K562 (cell line): ENCODE results near the gene DIP2C. TPM values are rescaled to one million over a fixed set of nuclear protein-coding genes. Genes with fewer than 3 reads are reported as not detected.

ENCODE experiments used
- ATAC-seq: fragments of 200-7000 bp; cut with Tn5 transposase; 3 replicates; pipeline ENCODE4 v1.9.1; 2020; ENCODE audit warnings: moderate library complexity
- BruUV-seq: library from RNA; stranded (reverse); fragments of 400-500 nt; replicated peaks from 2 replicates; lab custom pipeline; 2021; lab: Mats Ljungman, UMichigan
- CTCF ChIA-PET: fragments of 300-600 bp; formaldehyde crosslinking; extraction: SDS; loops from one replicate; lab custom pipeline; 2021; ENCODE audit warnings: low intra/inter-chr PET ratio; lab: Yijun Ruan, JAX
- POLR2A ChIA-PET: fragments of 300-600, 350-650 bp; sonication (Branson Sonifier 250); formaldehyde crosslinking; extraction: SDS; loops from one replicate; lab custom pipeline; 2021; ENCODE audit warnings: antibody characterized with exemption, inconsistent platforms; lab: Yijun Ruan, JAX
- DNase-seq, 4 experiments: peaks; one replicate each; pipeline versions ENCODE4 v3.0.0 to v3.0.0-alpha.2; 2011 to 2018; ENCODE audit warnings: low spot score in 3 of 4, mixed read lengths in 3 of 4; ENCODE audit errors: extremely low read depth in 1 of 4
- FAIRE-seq: peaks from 2 replicates; lab custom pipeline; 2011; peaks lifted over from hg19 to GRCh38; lab: Jason Lieb, UNC
- H2AFZ ChIP-seq: 2 replicates; pipeline ENCODE4 v1.6.0; 2011; ENCODE audit warnings: low read depth, low read length, control low read depth, inconsistent platforms
- H3K27ac ChIP-seq: fragments of 200-600 bp; 3 replicates; pipeline ENCODE4 v1.8.0; 2011; ENCODE audit warnings: low read depth, mild to moderate bottlenecking, control low read depth, inconsistent platforms, low read length, moderate library complexity, mixed read lengths; ENCODE audit errors: extremely low read depth
- H3K27me3 ChIP-seq, 2 experiments: fragments of 300-600 bp in 1 of 2; 2 replicates in 1 of 2; 3 replicates in 1 of 2; pipeline versions ENCODE4 v1.6.0 to v1.8.0; 2011; ENCODE audit warnings: inconsistent platforms in 2 of 2, low read length in 2 of 2, mild to moderate bottlenecking in 1 of 2, mixed read lengths in 1 of 2, moderate library complexity in 1 of 2; ENCODE audit not compliant: control insufficient read depth in 2 of 2, insufficient read depth in 2 of 2
- H3K36me3 ChIP-seq: fragments of 300-600 bp; 3 replicates; pipeline ENCODE4 v1.8.0; 2011; ENCODE audit warnings: mild to moderate bottlenecking, low read length, inconsistent platforms; ENCODE audit not compliant: control insufficient read depth, insufficient read depth
- H3K4me1 ChIP-seq, 2 experiments: fragments of 200-600 bp in 1 of 2; replicated peaks in 1 of 2; 2 replicates in 1 of 2; 3 replicates in 1 of 2; pipeline versions ENCODE4 v1.5.1 to v1.8.0; 2011; ENCODE audit warnings: inconsistent platforms in 2 of 2, low read length in 2 of 2, mild to moderate bottlenecking in 1 of 2, mixed read lengths in 1 of 2, moderate library complexity in 1 of 2; ENCODE audit not compliant: control insufficient read depth in 2 of 2, insufficient read depth in 2 of 2
- H3K4me2 ChIP-seq: 2 replicates; pipeline ENCODE4 v1.6.1; 2011; ENCODE audit warnings: low read length, control low read depth, inconsistent platforms, mixed read lengths; ENCODE audit not compliant: insufficient read depth
- H3K4me3 ChIP-seq: fragments of 200-600 bp; sonication (generic), shearing (Covaris generic); 2 replicates; pipeline ENCODE4 v1.5.1; 2016; ENCODE audit warnings: control low read depth, inconsistent platforms
- H3K79me2 ChIP-seq: fragments of 200-600 bp; 3 replicates; pipeline ENCODE4 v1.8.0; 2011; ENCODE audit warnings: low read length, inconsistent platforms; ENCODE audit not compliant: control insufficient read depth, insufficient read depth
- H3K9ac ChIP-seq, 2 experiments: 2 replicates each; pipeline versions ENCODE4 v1.6.0 to v1.6.1; 2011; ENCODE audit warnings: low read depth in 2 of 2, low read length in 2 of 2, control low read depth in 1 of 2, inconsistent platforms in 1 of 2, mild to moderate bottlenecking in 1 of 2, mixed read lengths in 1 of 2; ENCODE audit not compliant: insufficient read depth in 1 of 2
- H3K9me1 ChIP-seq: one replicate; pipeline ENCODE4 v1.6.0; 2011; ENCODE audit warnings: inconsistent platforms, mild to moderate bottlenecking, low read length, moderate library complexity; ENCODE audit not compliant: control insufficient read depth, insufficient read depth
- H3K9me3 ChIP-seq: replicated peaks from 2 replicates; pipeline ENCODE4 v1.5.1; 2011; ENCODE audit warnings: low read depth, low read length, inconsistent platforms; ENCODE audit not compliant: control insufficient read depth, insufficient read depth
- H4K20me1 ChIP-seq: replicated peaks from 2 replicates; pipeline ENCODE4 v1.6.1; 2011; ENCODE audit warnings: low read length, inconsistent platforms, mixed read lengths; ENCODE audit not compliant: control insufficient read depth, insufficient read depth
- BRCA1 ChIP-seq, 2 experiments: fragments of 450-650 bp in 1 of 2; sonication (generic) in 1 of 2; formaldehyde crosslinking in 1 of 2; IDR thresholded peaks; 2 replicates each; pipeline versions ENCODE4 v1.5.0 to v1.6.1; 2017 to 2020; ENCODE audit warnings: mild to moderate bottlenecking in 1 of 2, missing genetic modification reagents in 1 of 2
- CBX2 ChIP-seq: fragments of 200-600 bp; sonication (generic); IDR thresholded peaks from one replicate; pipeline ENCODE4 v1.6.1; 2012; ENCODE audit warnings: mild to moderate bottlenecking, low read length, inconsistent platforms; ENCODE audit not compliant: insufficient read depth, poor library complexity, severe bottlenecking
- ELF1 ChIP-seq: fragments of 200-800 bp; sonication (Bioruptor generic); IDR thresholded peaks from 2 replicates; pipeline ENCODE4 v1.6.1; 2016; ENCODE audit warnings: missing genetic modification characterization, missing compliant biosample characterization
- HES1 ChIP-seq: fragments of 450-650 bp; IDR thresholded peaks from 2 replicates; pipeline ENCODE4 v1.6.1; 2016; ENCODE audit warnings: low read depth, mild to moderate bottlenecking, moderate library complexity
- PRMT5 ChIP-seq: sonication (generic); formaldehyde crosslinking; IDR thresholded peaks from 2 replicates; pipeline ENCODE4 v1.5.0; 2020; ENCODE audit warnings: missing genetic modification reagents
- SIN3A ChIP-seq, 2 experiments: fragments of 150-350 bp in 1 of 2; IDR thresholded peaks; 2 replicates each; pipeline ENCODE4 v1.6.1; 2011 to 2016; ENCODE audit warnings: borderline replicate concordance in 2 of 2, low read depth in 2 of 2, low read length in 2 of 2, mild to moderate bottlenecking in 2 of 2, moderate library complexity in 2 of 2; ENCODE audit not compliant: control insufficient read depth in 1 of 2
- TBL1XR1 ChIP-seq, 2 experiments: IDR thresholded peaks; 2 replicates each; pipeline ENCODE4 v1.6.1; 2012; ENCODE audit warnings: improper control_type of control experiment in 2 of 2, low read length in 2 of 2, mild to moderate bottlenecking in 1 of 2
- THAP12 ChIP-seq: fragments of 250-450 bp; sonication (Bioruptor Pico); IDR thresholded peaks from 2 replicates; pipeline ENCODE4 v1.9.0; 2021; ENCODE audit warnings: mild to moderate bottlenecking, inconsistent platforms
- YY1 ChIP-seq, 3 experiments: IDR thresholded peaks; 2 replicates each; pipeline ENCODE4 v1.6.1; 2011; ENCODE audit warnings: low read length in 2 of 3, mild to moderate bottlenecking in 2 of 3, moderate library complexity in 2 of 3, borderline replicate concordance in 1 of 3, control low read depth in 1 of 3, low read depth in 1 of 3; ENCODE audit not compliant: insufficient read depth in 3 of 3, insufficient replicate concordance in 2 of 3, control insufficient read depth in 1 of 3, insufficient read length in 1 of 3; ENCODE audit errors: extremely low read depth in 1 of 3
- ZKSCAN3 ChIP-seq: fragments of 250-450 bp; sonication (Bioruptor Pico); IDR thresholded peaks from 2 replicates; pipeline ENCODE4 v1.4.0; 2020
- ZNF12 ChIP-seq: sonication (generic); formaldehyde crosslinking; IDR thresholded peaks from 2 replicates; pipeline ENCODE4 v1.4.0; 2020; ENCODE audit warnings: mild to moderate bottlenecking, missing genetic modification reagents
- ZNF133 ChIP-seq: fragments of 250-450 bp; sonication (Bioruptor Pico); IDR thresholded peaks from 2 replicates; pipeline ENCODE4 v1.4.0; 2020; ENCODE audit warnings: mild to moderate bottlenecking
- WGBS: fragments of 100-300 bp; shearing (Covaris generic); methylation state at CpG from one replicate; pipeline ENCODE4 v1.1.6; 2016; ENCODE audit warnings: low coverage, mixed read lengths; ENCODE audit not compliant: insufficient coverage; ENCODE audit errors: missing lambda C conversion rate; 5-methylcytosine and 5-hydroxymethylcytosine counted together
- in situ Hi-C: fragments of 300-500 bp; cut with MboI; formaldehyde crosslinking; loops from 4 replicates; pipeline ENCODE4 v1.15.0; 2018; ENCODE audit warnings: inconsistent platforms, mixed read lengths
- intact Hi-C: fragments of 100-400 bp; cut with micrococcal nuclease; formaldehyde crosslinking; loops from 2 replicates; pipeline ENCODE4 v1.14.2; 2022
- polyA plus RNA-seq, 8 experiments: library from polyadenylated mRNA; depleted of rRNA in 4 of 8; stranded (reverse) in 5 of 8; unstranded in 3 of 8; fragments of >200 nt; fragmentation: Nextera tagmentation in 2 of 8; fragmentation: Illumina TruSeq in 1 of 8; extraction: Ambion mirVana in 2 of 8; extraction: Trizol in 1 of 8; gene quantifications; 2 replicates each; pipeline versions ENCODE4 v1.2.1 to v1.2.3, GENCODE V29; 2011 to 2014; ENCODE audit warnings: inconsistent platforms in 1 of 8, missing spikeins in 1 of 8
- total RNA-seq, 7 experiments: library from RNA; depleted of rRNA in 6 of 7; stranded (reverse); fragments of >200 nt in 6 of 7; fragmentation: Illumina TruSeq in 2 of 7; extraction: Trizol in 2 of 7; gene quantifications; 2 replicates each; pipeline versions ENCODE4 v1.2.1 to v1.2.3, GENCODE V29; 2011 to 2021; ENCODE audit warnings: low replicate concordance in 1 of 7

The DIP2C gene
- total and polyA plus RNA-seq, 9 of the 15 experiments (the other 6 are each of a cell fraction or from before 2014, with no cell fraction given) = 0.01 TPM; not detected in 8

GRCh38 chr10:360653-361052 is 328.8 kb downstream of the DIP2C start:
- Histone ChIP-seq H3K36me3 (no peaks in the 10 kb centered on the region), H3K79me2 (no peaks in the 10 kb centered on the region), H4K20me1 (peaks cover 5% of the 10 kb centered on the region; the same call in 1 of the 2 replicates), H3K9ac (no peak overlapping the region), H3K4me2 (no peak overlapping the region), H3K4me3 (no peak overlapping the region), H3K27ac (no peak overlapping the region), H3K9me1 (no peaks in the 10 kb centered on the region), H3K9me3 (no peaks in the 10 kb centered on the region), H2AFZ (no peak overlapping the region), H3K4me1 (peaks cover 0 to 2% of the 10 kb centered on the region in 2 experiments; a peak in 1 of 5 replicates), H3K27me3 (peaks cover 67 to 93% of the 10 kb centered on the region in 2 experiments)
- CTCF ChIA-PET = no interaction called here
- no TSS peak for BruUV-seq
- WGBS = under 1% methylated on average over 6 of the region's 6 CpGs
- intact Hi-C loops = no loop called here
- FAIRE-seq (no peak), DNase-seq (no peak), ATAC-seq (no peak)
- TF ChIP-seq CBX2 (peak; percentile 17), ZNF12 (no peak)
- in situ Hi-C loops = no loop called here
- POLR2A ChIA-PET = interaction anchor here (1.0 to 2.2 kb wide), 2 partner anchors 14 to 76 kb away, joined by 3 to 5 read pairs; no protein-coding TSS in a partner anchor

- intact Hi-C loops = no loop called here
- ATAC-seq (no peak), FAIRE-seq (no peak), DNase-seq (no peak)
- H3K4me1 ChIP-seq = peaks cover 0 to 2% of the 10 kb centered on the region in 2 experiments; a peak in 1 of 5 replicates
- no peak overlapping the region for H3K4me3 ChIP-seq
- no peaks in the 10 kb centered on the region for H3K9me1 ChIP-seq
- no TSS peak for BruUV-seq
- no peak overlapping the region for H3K27ac ChIP-seq
- H3K27me3 ChIP-seq = peaks cover 71 to 93% of the 10 kb centered on the region in 2 experiments
- H3K79me2 ChIP-seq = no peaks in the 10 kb centered on the region
- ChIA-PET CTCF (no interaction called here), POLR2A (interaction anchor here (1.0 to 2.2 kb wide), 2 partner anchors 15 to 77 kb away, joined by 3 to 5 read pairs; no protein-coding TSS in a partner anchor)
- in situ Hi-C loops = no loop called here
- no peak overlapping the region for H3K9ac ChIP-seq
- no peak overlapping the region for H2AFZ ChIP-seq
- 0% methylated on average over 14 of the region's 14 CpGs for WGBS
- no peak overlapping the region for H3K4me2 ChIP-seq
- H3K9me3 ChIP-seq = no peaks in the 10 kb centered on the region
- H3K36me3 ChIP-seq = no peaks in the 10 kb centered on the region
- H4K20me1 ChIP-seq = peaks cover 5% of the 10 kb centered on the region; the same call in 1 of the 2 replicates
- no peak for TF ChIP-seq PRMT5
- TF ChIP-seq ZNF133 = no peak
- TF ChIP-seq YY1 (IDR thresholded peaks at IDR 0.05; ENCODE audit: borderline replicate concordance in 1 of 3, control insufficient read depth in 1 of 3, extremely low read depth in 1 of 3, insufficient read depth in 3 of 3, insufficient read length in 1 of 3, insufficient replicate concordance in 2 of 3, low read depth in 1 of 3, low read length in 2 of 3) = no peak
- TF ChIP-seq SIN3A (IDR thresholded peaks at IDR 0.05; ENCODE audit: borderline replicate concordance in 2 of 2, control insufficient read depth in 1 of 2, low read depth in 2 of 2, low read length in 2 of 2) = no peak
- TF ChIP-seq HES1 = no peak
- no peak for TF ChIP-seq THAP12 (CRISPR knock-in tag)
- TF ChIP-seq BRCA1 (IDR thresholded peaks at IDR 0.05) = no peak
- no peak for TF ChIP-seq BRCA1 (CRISPR knock-in tag; IDR thresholded peaks at IDR 0.05)
- no peak for TF ChIP-seq ELF1 (tag)
- no peak for TF ChIP-seq TBL1XR1 (IDR thresholded peaks at IDR 0.05; ENCODE audit: low read length in 2 of 2)
- no peak for TF ChIP-seq ZKSCAN3 (CRISPR knock-in tag)
These were observed 329.7 kb downstream of the DIP2C start for GRCh38 chr10:359762-360161.
